HG03060 (cell line): ENCODE data around the gene FZR1.

ENCODE experiments used
- ATAC-seq: cut with Tn5 transposase; IDR thresholded peaks from one replicate; pipeline ENCODE4 v1.9.1; 2021; ENCODE audit warnings: low read depth, moderate number of reproducible peaks; ENCODE audit not compliant: unreplicated experiment

The FZR1 gene

DNA sequence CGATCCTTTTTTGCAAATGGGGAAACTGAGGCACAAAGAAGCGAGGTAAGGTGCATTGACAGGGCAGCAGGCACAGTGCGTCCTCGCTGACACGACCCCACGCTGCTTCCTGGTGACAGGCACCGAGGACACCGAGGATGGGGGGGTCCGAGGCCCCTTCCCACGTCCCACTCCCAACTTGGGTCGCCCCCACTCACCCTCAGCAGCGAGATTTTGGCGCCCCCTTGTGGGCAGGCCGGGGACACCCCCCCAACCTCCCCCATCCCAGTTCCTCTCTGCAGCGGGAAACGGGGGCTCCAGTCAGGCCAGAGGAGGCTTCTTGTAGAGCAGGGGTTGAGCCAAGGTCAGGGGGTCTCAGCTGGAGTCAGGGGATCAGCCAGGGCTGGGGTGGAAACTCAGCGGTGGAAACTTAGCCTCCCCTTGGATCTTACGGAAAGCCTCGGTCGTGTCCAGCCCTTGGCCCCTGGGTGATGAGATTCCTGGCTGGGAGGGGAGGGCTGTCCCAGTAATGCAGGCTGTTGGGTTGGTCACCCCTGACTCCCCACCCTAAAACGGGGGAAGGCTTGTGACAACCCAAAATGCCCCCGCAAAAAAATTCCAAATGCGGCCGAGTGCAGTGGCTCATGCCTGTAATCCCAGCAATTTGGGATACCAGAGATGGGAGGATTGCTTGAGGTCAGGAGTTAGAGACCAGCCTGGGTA is 34.0 kb upstream of the FZR1 start:
- ATAC-seq, result no peak

DNA sequence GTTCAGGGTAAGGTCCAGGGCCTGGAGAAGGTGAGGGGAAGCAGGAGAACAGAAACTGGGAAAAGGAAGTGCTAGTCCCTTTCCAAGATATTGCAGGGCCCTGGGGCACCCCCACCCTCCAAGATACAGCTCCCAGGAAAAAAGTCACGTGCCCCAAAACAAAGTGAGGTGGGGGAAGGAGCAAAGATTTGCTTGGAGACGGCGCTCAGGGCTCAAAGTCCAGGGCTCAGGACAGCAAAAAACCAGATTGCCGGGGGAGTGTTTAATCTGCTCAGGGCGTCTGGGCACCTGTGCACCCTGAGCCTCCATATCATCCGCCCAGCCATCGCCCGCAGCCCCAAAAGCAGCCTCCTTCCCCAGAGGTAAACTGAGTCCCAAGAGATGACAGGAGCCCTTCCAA is 32.1 kb upstream of the FZR1 start:
- ATAC-seq, result no peak

- ATAC-seq, result no peak
Observed at GRCh38 chr19:3474614-3475013, 31.5 kb upstream of the FZR1 start.

DNA sequence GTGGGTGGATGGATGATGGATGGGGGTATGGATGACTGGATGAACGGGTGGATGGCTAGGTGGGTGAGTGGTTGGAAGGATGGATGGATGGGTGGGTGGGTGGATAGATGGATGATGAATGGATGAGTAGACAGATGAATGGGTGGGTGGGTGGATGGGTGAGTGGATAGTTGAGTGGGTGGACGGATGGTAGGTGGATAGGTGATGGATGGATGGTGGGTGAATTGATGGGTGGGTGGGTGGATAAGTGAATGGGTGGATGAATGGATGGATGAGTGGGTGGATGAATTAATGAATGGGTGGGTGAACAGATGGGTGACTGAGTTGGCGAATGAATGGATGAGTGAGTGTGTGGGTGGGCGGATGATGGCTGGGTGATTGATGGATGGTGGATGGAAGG is 30.7 kb upstream of the FZR1 start:
- ATAC-seq, result no peak

DNA sequence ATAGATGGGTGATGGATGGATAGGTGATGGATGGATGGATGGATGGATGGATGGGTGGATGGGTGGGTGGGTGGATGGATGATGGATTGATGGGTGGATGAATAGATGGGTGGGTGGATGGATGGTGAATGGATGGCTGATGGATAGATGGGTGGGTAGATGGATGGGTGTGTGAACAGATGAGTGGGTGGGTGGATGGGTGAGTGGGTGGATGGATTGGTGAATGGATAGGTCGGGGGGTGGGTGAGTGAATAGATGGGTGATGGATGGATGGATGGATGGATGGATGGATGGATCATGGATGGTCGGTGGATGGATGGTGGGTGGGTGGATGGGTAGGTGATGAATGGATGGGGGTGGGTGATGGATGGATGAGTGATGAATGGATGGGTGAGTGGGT is 29.3 kb upstream of the FZR1 start:
- ATAC-seq, result no peak

GRCh38 chr19:3477506-3477905 is 28.6 kb upstream of the FZR1 start:
- ATAC-seq, result no peak

GRCh38 chr19:3477951-3478350 is 28.2 kb upstream of the FZR1 start:
- no peak for ATAC-seq

DNA sequence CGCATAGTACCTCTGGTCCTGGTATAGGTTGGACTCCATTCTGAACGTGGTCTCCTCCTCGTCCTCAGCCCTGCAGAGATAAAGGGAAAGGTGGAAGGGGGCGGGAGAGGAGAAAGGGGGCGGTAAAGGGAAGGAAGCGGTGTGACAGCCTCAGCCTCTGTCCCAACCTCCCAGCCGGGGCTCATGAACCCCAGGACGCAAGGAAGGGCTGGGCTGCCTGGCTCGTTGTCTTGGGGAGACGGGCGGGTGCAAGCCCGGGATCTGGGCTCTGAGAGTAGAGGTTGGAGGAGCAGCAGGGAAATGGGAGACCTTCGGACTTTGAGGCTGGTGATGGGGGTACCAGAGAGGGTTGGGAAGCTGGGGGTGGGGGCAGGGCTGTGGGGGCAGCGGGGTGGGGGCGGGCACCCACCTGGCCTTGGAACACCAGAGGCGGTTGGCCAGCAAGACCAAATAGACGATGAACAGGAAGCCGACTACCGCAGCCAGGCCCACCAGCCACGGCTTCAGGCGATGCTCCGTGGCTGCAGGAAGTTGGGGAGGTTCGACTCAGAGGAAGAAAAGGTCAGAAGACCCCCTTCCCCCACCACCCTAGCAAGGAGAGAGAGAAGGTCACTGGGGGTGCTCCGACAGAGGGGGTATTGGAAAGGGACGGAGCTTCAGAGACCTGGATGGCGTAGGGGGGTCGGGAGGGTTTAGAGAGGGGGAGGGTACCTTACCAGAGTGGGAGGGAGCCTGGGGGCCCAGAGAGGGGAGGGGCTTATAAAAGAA is 27.5 kb upstream of the FZR1 start:
- no peak for ATAC-seq

GRCh38 chr19:3479177-3479833 is 26.8 kb upstream of the FZR1 start:
- ATAC-seq, result no peak

GRCh38 chr19:3479834-3480215 is 26.3 kb upstream of the FZR1 start:
- ATAC-seq, result no peak

- ATAC-seq, result no peak
Observed at GRCh38 chr19:3480383-3481091, 25.6 kb upstream of the FZR1 start, which contains the start of gene SMIM24. Gene SMIM24, minus strand, starts transcription at chr19:3480525. Its CDS starts 62 bp downstream, at chr19:3480463.

DNA sequence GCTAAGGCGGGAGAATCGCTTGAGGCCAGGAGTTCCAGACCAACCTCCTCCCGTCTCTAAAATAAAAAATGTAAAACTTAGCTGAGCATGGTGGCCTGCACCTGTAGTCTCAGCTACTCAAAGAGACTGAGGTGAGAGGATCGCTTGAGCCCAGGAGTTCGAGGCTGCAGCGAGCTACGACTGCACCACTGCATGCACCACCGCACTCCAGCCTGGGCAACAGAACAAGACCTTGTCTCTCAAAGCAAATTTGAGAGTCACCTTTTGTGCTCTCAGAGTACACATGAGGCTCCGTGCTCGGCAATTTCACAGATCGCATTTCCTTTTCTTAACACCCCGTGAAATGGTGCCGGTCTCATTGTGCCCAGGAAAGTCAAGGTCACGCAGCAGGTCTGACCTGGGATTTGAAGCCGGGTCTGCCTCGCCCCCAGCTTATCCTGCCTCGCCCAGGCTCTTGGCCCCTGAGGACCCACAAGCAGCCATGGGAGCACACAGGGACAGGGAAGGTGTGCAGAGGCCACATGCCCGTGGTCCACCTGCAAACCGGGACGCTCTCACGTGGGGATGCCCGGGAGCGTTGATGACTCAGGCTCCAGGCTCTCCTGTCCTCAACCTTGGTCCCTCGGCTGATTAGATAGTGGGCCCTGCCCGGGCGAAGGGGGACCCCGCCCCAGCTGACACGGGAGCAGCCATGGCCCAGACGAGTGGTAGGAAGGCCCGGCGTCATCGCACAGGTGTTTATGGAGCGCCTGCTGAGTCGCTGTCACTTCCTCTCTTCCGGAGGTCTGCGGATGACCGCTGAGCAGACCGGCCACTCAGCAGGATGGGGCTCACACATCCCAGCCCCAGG is 24.6 kb upstream of the FZR1 start:
- no peak for ATAC-seq

DNA sequence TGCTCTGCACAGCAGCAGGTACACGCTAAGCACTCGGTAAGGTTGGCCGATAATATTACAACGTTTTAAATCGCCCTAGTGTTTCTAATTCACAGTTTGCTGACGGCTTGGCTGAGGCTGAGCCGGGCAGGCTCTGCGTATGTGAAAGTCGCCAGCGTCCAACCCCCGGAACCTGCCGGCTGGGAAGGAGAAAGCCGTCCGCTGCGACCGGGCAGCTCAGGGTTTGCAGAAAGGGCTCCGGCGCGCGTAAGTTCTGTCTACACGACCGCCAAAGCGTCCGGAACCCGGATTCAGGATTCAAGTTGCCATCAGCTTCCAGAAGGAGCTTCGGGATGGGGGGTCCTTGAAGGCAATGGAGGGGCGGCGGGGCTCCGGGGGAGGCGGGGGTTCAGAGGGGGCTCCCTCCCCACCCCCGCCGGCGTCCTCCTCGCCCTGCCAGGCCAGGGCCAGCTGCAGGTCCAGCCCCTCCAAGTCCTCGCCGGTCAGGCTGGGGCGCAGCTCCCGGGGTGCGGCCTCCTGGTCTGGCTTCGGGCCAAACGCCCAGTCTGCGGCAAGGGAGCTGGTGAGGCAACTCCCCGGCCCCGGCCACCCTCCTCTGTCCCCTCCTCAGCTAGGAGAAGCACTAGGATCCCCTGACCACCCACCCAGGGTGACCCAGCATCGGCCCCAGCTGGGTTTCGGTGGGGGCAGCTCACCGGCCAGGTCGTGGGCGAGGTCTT is 23.4 kb upstream of the FZR1 start:
- no peak for ATAC-seq

DNA sequence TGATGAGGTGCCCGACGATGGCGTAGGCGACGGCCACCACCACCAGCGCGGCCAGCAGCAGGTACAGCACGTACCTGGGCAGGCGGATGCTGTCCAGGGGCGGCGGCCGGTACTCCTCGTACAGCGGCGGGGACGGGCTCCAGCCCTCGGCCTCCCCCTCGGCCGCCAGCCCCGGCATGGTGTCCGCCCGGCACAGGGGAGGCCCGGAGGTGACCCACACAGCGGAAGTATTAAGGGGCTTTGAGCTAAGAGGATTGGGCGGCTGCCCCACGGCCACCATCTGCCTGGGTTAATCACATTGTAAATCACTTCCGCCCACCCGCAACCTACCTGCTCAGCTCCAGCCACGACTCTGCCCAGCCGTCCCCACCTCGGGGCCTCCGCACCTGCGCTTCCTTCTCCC is 22.9 kb upstream of the FZR1 start, which contains the start of gene SMIM44:
Gene SMIM44, minus strand, starts transcription at position 216 of the 403 bp plus-strand sequence. Its CDS starts 38 bp downstream, at position 178.
- ATAC-seq, result no peak

- ATAC-seq, result no peak
Observed at GRCh38 chr19:3491396-3492119, 14.6 kb upstream of the FZR1 start.

- ATAC-seq, result no peak
Observed at GRCh38 chr19:3492131-3492839, 13.8 kb upstream of the FZR1 start.

GRCh38 chr19:3492919-3493318 is 13.2 kb upstream of the FZR1 start:
- no peak for ATAC-seq

DNA sequence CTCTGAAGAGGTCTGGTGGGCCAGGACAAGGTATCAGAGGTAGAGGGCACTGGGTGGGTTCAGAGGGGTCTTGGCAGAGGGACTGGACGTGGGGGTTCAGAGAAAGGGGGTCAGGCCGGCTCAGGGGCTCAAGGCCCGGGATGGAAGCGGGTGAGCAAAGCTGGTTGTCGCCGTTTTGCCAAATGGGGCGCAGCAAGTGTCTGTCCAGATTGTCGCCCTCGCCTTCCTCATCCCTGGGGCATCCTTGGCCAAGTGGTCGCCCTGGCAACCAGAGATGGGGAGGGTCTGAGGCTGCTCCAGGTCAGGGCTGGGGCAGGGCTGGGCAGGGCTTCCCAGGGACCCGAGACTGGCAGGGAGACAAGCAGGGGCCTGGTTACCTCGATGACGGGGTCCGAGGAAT is 12.5 kb upstream of the FZR1 start:
- ATAC-seq, result no peak
